ENCODE results near the gene ENTR1. TPM values are rescaled to one million over a fixed set of nuclear protein-coding genes. Genes with fewer than 3 reads are reported as not detected.

The ENTR1 gene
- total and polyA plus RNA-seq, 2 of the 13 experiments (the other 11 are each of a cell fraction or from before 2014, with no cell fraction given) = 70.1 to 76.4 TPM

GRCh38 chr9:136372006-136372405 lies 38.4 kb downstream of the ENTR1 start (continued):
- TF ChIP-seq ZNF616 (CRISPR knock-in tag; IDR thresholded peaks at IDR 0.05; ENCODE audit: low read depth) (no peak), ZNF766 (CRISPR knock-in tag; IDR thresholded peaks at IDR 0.05; ENCODE audit: borderline replicate concordance) (no peak), GATA4 (IDR thresholded peaks at IDR 0.05; ENCODE audit: borderline replicate concordance, low read depth) (no peak), ZNF549 (CRISPR knock-in tag; IDR thresholded peaks at IDR 0.05) (no peak), ZNF788 (CRISPR knock-in tag; IDR thresholded peaks at IDR 0.05; ENCODE audit: borderline replicate concordance) (0 out of 2 replicates have a peak, but pooled peaks have one; percentile 2), ZNF383 (CRISPR knock-in tag; IDR thresholded peaks at IDR 0.05; ENCODE audit: borderline replicate concordance) (no peak), HMG20B (CRISPR knock-in tag; conservative IDR thresholded peaks at IDR 0.05) (no peak), ZMYM2 (CRISPR knock-in tag; IDR thresholded peaks at IDR 0.05) (no peak), ZNF816 (CRISPR knock-in tag; IDR thresholded peaks at IDR 0.05; ENCODE audit: borderline replicate concordance) (no peak), SMAD3 (CRISPR knock-in tag; IDR thresholded peaks at IDR 0.05) (no peak), RBM39 (IDR thresholded peaks at IDR 0.05; ENCODE audit: low read depth, low read length, poor library complexity, severe bottlenecking) (peak; percentile 3), ZNF572 (CRISPR knock-in tag; IDR thresholded peaks at IDR 0.05) (0 out of 2 replicates have a peak, but pooled peaks have one; percentile 10), MAFK (conservative IDR thresholded peaks at IDR 0.05 in 1 of 2, IDR thresholded peaks at IDR 0.05 in 1 of 2; ENCODE audit: low read length in 2 of 2) (no peak), ZBTB43 (CRISPR knock-in tag; conservative IDR thresholded peaks at IDR 0.05) (no peak), NAIF1 (CRISPR knock-in tag; IDR thresholded peaks at IDR 0.05; ENCODE audit: borderline replicate concordance) (no peak), RARG (CRISPR knock-in tag; IDR thresholded peaks at IDR 0.05; ENCODE audit: low read depth) (no peak), KIAA2018 (CRISPR knock-in tag; IDR thresholded peaks at IDR 0.05; ENCODE audit: borderline replicate concordance) (no peak), CCDC6 (CRISPR knock-in tag; IDR thresholded peaks at IDR 0.05) (0 out of 2 replicates have a peak, but pooled peaks have one; percentile 7), SP4 (CRISPR knock-in tag; IDR thresholded peaks at IDR 0.05) (no peak), ZNF776 (CRISPR knock-in tag; IDR thresholded peaks at IDR 0.05) (no peak)

All from HepG2 (cell line).